ENCODE measurements around the gene EMILIN2.
"Not testable (repeated sequence)": the region's sequence is repeated elsewhere in the genome, so short reads cannot be mapped to it uniquely, and the experiment has no call there.

Gene EMILIN2

GRCh38 chr18:2847317-2848246, 776 bp downstream of the EMILIN2 start:
- DNase-seq: no peak

- no peak for DNase-seq
Measured at GRCh38 chr18:2848247-2849246, 1.7 kb downstream of the EMILIN2 start.

GRCh38 chr18:2850816-2851215, 4.0 kb downstream of the EMILIN2 start:
- no peak for DNase-seq

GRCh38 chr18:2851771-2852170, 5.0 kb downstream of the EMILIN2 start:
- no peak for DNase-seq

- not testable (repeated sequence) for DNase-seq
Measured at GRCh38 chr18:2852460-2852859, 5.7 kb downstream of the EMILIN2 start.

- DNase-seq: no peak
Measured at GRCh38 chr18:2853173-2853925, 6.5 kb downstream of the EMILIN2 start.

- DNase-seq: no peak
Measured at GRCh38 chr18:2853926-2854664, 7.3 kb downstream of the EMILIN2 start.

- no peak for DNase-seq
Measured at GRCh38 chr18:2854875-2855274, 8.1 kb downstream of the EMILIN2 start.

- DNase-seq: no peak
Measured at GRCh38 chr18:2855560-2856350, 8.9 kb downstream of the EMILIN2 start.

- no peak for DNase-seq
Measured at GRCh38 chr18:2856547-2857170, 9.9 kb downstream of the EMILIN2 start.

GRCh38 chr18:2857491-2858131, 10.8 kb downstream of the EMILIN2 start:
- DNase-seq: no peak

GRCh38 chr18:2860397-2860796, 13.6 kb downstream of the EMILIN2 start:
- not testable (repeated sequence) for DNase-seq

- DNase-seq: not testable (repeated sequence)
Measured at GRCh38 chr18:2863997-2864396, 17.2 kb downstream of the EMILIN2 start.

- not testable (repeated sequence) for DNase-seq
Measured at GRCh38 chr18:2866465-2866864, 19.7 kb downstream of the EMILIN2 start.

GRCh38 chr18:2869207-2869606, 22.4 kb downstream of the EMILIN2 start:
- no peak for DNase-seq

GRCh38 chr18:2871111-2871720, 24.4 kb downstream of the EMILIN2 start:
- no peak for DNase-seq

- DNase-seq: no peak
Measured at GRCh38 chr18:2872095-2872494, 25.3 kb downstream of the EMILIN2 start.

GRCh38 chr18:2874765-2875164, 28.0 kb downstream of the EMILIN2 start:
- no peak for DNase-seq

- no peak for DNase-seq
Measured at GRCh38 chr18:2878656-2879330, 32.0 kb downstream of the EMILIN2 start.
